GM11168 (cell line): ENCODE results near the gene SMIM30.

Source experiments
- in situ Hi-C: fragments of 300-500 bp; cut with MboI; formaldehyde crosslinking; loops from one replicate; pipeline ENCODE4 v1.12.0; 2022; ENCODE audit warnings: low sequenced_read_pairs; ENCODE audit not compliant: unreplicated experiment

The SMIM30 gene

GRCh38 chr7:113113912-113114311, 4.4 kb downstream of the SMIM30 start:
- in situ Hi-C loops, result no loop called here

- in situ Hi-C loops, result no loop called here
Observed at GRCh38 chr7:113109718-113110117, 8.6 kb downstream of the SMIM30 start.

- in situ Hi-C loops, result no loop called here
Observed at GRCh38 chr7:113100121-113100603, 18.2 kb downstream of the SMIM30 start.

- in situ Hi-C loops, result no loop called here
Observed at GRCh38 chr7:113099284-113099919, 19.0 kb downstream of the SMIM30 start.

- in situ Hi-C loops, result no loop called here
Observed at GRCh38 chr7:113094517-113095249, 23.7 kb downstream of the SMIM30 start.

GRCh38 chr7:113093561-113093960, 24.8 kb downstream of the SMIM30 start:
- in situ Hi-C loops, result no loop called here

- in situ Hi-C loops, result no loop called here
Observed at GRCh38 chr7:113092762-113093161, 25.6 kb downstream of the SMIM30 start.

- in situ Hi-C loops, result no loop called here
Observed at GRCh38 chr7:113087071-113087998, 31.0 kb downstream of the SMIM30 start.

- in situ Hi-C loops, result no loop called here
Observed at GRCh38 chr7:113086431-113086888, 31.9 kb downstream of the SMIM30 start, which contains the start of gene GPR85. Gene GPR85, minus strand, starts transcription at chr7:113086827. Its CDS starts 2,106 bp downstream, at chr7:113084721.

GRCh38 chr7:113085781-113086390, 32.5 kb downstream of the SMIM30 start:
- in situ Hi-C loops, result no loop called here

GRCh38 chr7:113084496-113085172, 33.7 kb downstream of the SMIM30 start:
- in situ Hi-C loops, result no loop called here

GRCh38 chr7:113083816-113084495, 34.4 kb downstream of the SMIM30 start:
- in situ Hi-C loops, result no loop called here

GRCh38 chr7:113083132-113083815, 35.1 kb downstream of the SMIM30 start:
- in situ Hi-C loops, result no loop called here

- in situ Hi-C loops, result no loop called here
Observed at GRCh38 chr7:113078331-113078730, 40.0 kb downstream of the SMIM30 start.

- in situ Hi-C loops, result no loop called here
Observed at GRCh38 chr7:113076703-113077102, 41.7 kb downstream of the SMIM30 start.

- in situ Hi-C loops, result no loop called here
Observed at GRCh38 chr7:113071465-113071864, 46.9 kb downstream of the SMIM30 start.
